Body of pancreas (tissue), 4 donors: ENCODE data around the gene SKAP2.

Experiments
- POLR2A ChIP-seq, 3 donors: fragments of 450-650 bp; IDR thresholded peaks; one replicate each; pipeline ENCODE4 v1.6.1; 2016; ENCODE audit warnings: antibody characterized with exemption in 3 of 3, mild to moderate bottlenecking in 2 of 3
- TF ChIP-seq, protein P1 (sequence below), 7 experiments: fragments of 450-650 bp in 4 of 7; fragments of 200-600 bp in 3 of 7; sonication (generic) in 3 of 7; IDR thresholded peaks; one replicate each; pipeline ENCODE4 v1.5.1; 2016 to 2019; ENCODE audit warnings: antibody characterized with exemption in 7 of 7

GRCh38 chr7:26794541-26794940 is 69.8 kb downstream of the SKAP2 start:
- TF ChIP-seq, protein P1, sequence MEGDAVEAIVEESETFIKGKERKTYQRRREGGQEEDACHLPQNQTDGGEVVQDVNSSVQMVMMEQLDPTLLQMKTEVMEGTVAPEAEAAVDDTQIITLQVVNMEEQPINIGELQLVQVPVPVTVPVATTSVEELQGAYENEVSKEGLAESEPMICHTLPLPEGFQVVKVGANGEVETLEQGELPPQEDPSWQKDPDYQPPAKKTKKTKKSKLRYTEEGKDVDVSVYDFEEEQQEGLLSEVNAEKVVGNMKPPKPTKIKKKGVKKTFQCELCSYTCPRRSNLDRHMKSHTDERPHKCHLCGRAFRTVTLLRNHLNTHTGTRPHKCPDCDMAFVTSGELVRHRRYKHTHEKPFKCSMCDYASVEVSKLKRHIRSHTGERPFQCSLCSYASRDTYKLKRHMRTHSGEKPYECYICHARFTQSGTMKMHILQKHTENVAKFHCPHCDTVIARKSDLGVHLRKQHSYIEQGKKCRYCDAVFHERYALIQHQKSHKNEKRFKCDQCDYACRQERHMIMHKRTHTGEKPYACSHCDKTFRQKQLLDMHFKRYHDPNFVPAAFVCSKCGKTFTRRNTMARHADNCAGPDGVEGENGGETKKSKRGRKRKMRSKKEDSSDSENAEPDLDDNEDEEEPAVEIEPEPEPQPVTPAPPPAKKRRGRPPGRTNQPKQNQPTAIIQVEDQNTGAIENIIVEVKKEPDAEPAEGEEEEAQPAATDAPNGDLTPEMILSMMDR (IDR thresholded peaks at IDR 0.05), result no peak
- no peak for TF ChIP-seq POLR2A (IDR thresholded peaks at IDR 0.05)
